Spleen (tissue), 11 donors: ENCODE data around the gene TSBP1. TPM values are rescaled to one million over a fixed set of nuclear protein-coding genes. Genes with fewer than 3 reads are reported as not detected.
"Not testable (repeated sequence)": the region's sequence is repeated elsewhere in the genome, so short reads cannot be mapped to it uniquely, and the experiment has no call there.

Experiments used
- DNase-seq: peaks from one replicate; pipeline ENCODE4 v3.0.0-alpha.2; 2020
- H3K27ac ChIP-seq, 8 donors: fragments of 200-600 bp; sonication (generic) in 7 of 8; 1 replicate in 4 of 8; 2 replicates in 4 of 8; pipeline versions ENCODE4 v1.5.0 to v1.8.0; 2016 to 2021; ENCODE audit warnings: inconsistent platforms in 4 of 8, mild to moderate bottlenecking in 4 of 8, moderate library complexity in 1 of 8
- H3K27me3 ChIP-seq, 7 donors: fragments of 200-600 bp; sonication (generic) in 6 of 7; replicated peaks in 1 of 7; 1 replicate in 4 of 7; 2 replicates in 3 of 7; pipeline versions ENCODE4 v1.5.0 to v1.8.0; 2016 to 2021; ENCODE audit warnings: inconsistent platforms in 3 of 7, mild to moderate bottlenecking in 1 of 7
- H3K36me3 ChIP-seq, 6 donors: fragments of 200-600 bp; sonication (generic) in 5 of 6; 1 replicate in 4 of 6; 2 replicates in 2 of 6; pipeline versions ENCODE4 v1.5.0 to v1.8.0; 2016 to 2021; ENCODE audit warnings: inconsistent platforms in 2 of 6
- H3K4me1 ChIP-seq, 6 donors: fragments of 200-600 bp; sonication (generic) in 5 of 6; 1 replicate in 3 of 6; 2 replicates in 3 of 6; pipeline versions ENCODE4 v1.5.0 to v1.8.0; 2016 to 2021; ENCODE audit warnings: inconsistent platforms in 3 of 6
- H3K4me3 ChIP-seq, 8 donors: fragments of 200-600 bp; sonication (generic) in 7 of 8; 1 replicate in 4 of 8; 2 replicates in 4 of 8; pipeline versions ENCODE4 v1.5.0 to v1.8.0; 2016 to 2021; ENCODE audit warnings: inconsistent platforms in 4 of 8, mild to moderate bottlenecking in 4 of 8, moderate library complexity in 2 of 8
- H3K9me3 ChIP-seq, 8 donors: fragments of 200-600 bp; sonication (generic) in 7 of 8; 1 replicate in 4 of 8; 2 replicates in 4 of 8; pipeline versions ENCODE4 v1.5.0 to v1.8.0; 2016 to 2021; ENCODE audit warnings: inconsistent platforms in 4 of 8
- CTCF ChIP-seq, 11 experiments: fragments of 200-600 bp in 7 of 11; fragments of 450-650 bp in 4 of 11; sonication (generic) in 4 of 11; IDR thresholded peaks in 8 of 11; conservative IDR thresholded peaks in 3 of 11; 1 replicate in 7 of 11; 2 replicates in 4 of 11; pipeline versions ENCODE4 v1.4.0 to v1.8.0; 2016 to 2021; ENCODE audit warnings: antibody characterized with exemption in 11 of 11, inconsistent platforms in 4 of 11, mild to moderate bottlenecking in 1 of 11
- POLR2A ChIP-seq, 3 donors: fragments of 450-650 bp; IDR thresholded peaks; one replicate each; pipeline ENCODE4 v1.5.1; 2017; ENCODE audit warnings: antibody characterized with exemption in 3 of 3, mild to moderate bottlenecking in 1 of 3
- POLR2AphosphoS5 ChIP-seq, 3 donors: sonication (generic); formaldehyde crosslinking; IDR thresholded peaks; one replicate each; pipeline ENCODE4 v1.5.1; 2017; ENCODE audit warnings: antibody characterized with exemption in 3 of 3
- WGBS, 5 donors: extraction: QIAGEN DNeasy Blood & Tissue Kit in 3 of 5; methylation state at CpG; one replicate each; pipeline versions ENCODE4 v1.1.5 to v1.1.7; 2013 to 2018; 5-methylcytosine and 5-hydroxymethylcytosine counted together
- intact Hi-C: fragments of 100-400 bp; cut with DNase I; formaldehyde crosslinking; loops from one replicate; pipeline ENCODE4 v1.15.0; 2023; ENCODE audit warnings: low total_unique reads
- polyA plus RNA-seq, 3 donors: library from polyadenylated mRNA; stranded (reverse); fragments of 200-250 nt; gene quantifications; one replicate each; pipeline ENCODE4 v1.2.1, GENCODE V29; 2013
- total RNA-seq, 7 donors: library from RNA; depleted of rRNA in 3 of 7; stranded (reverse); fragments of >200 nt in 3 of 7; fragmentation: NEBNext Ultra II Directional in 4 of 7; extraction: Animal tissue kit (Norgen Biotek cat#: 25700) in 4 of 7; gene quantifications; one replicate each; pipeline versions ENCODE4 v1.1.0 to v1.2.1, GENCODE V29; 2016 to 2021
- donor health status: healthy with polysubstance abuse.
- donor health status: DM: no; HTN: no; CAD: no; lungs with moderate emphysema.
- donor health status: DM: no; HTN: no; CAD: no.
- donor health status: Bipolar disorder and iron deficiency.
- donor health status: healthy.
- donor health status: DM: no; HTN: no; CAD: no.
- donor health status: DM: yes; HTN: yes; CAD: no.

TSBP1 gene
- total and polyA plus RNA-seq, 10 donors, result not detected

- intact Hi-C loops, result no loop called here
- no peaks in the 10 kb centered on the region for H3K4me1 ChIP-seq
- TF ChIP-seq POLR2AphosphoS5 (IDR thresholded peaks at IDR 0.05) (no peak), CTCF (IDR thresholded peaks at IDR 0.05 in 8 of 11, conservative IDR thresholded peaks at IDR 0.05 in 3 of 11) (no peak), POLR2A (IDR thresholded peaks at IDR 0.05) (no peak)
- no peaks in the 10 kb centered on the region for H3K36me3 ChIP-seq
- H3K9me3 ChIP-seq, result no peaks in the 10 kb centered on the region
- WGBS, 5 donors, result 68 to 91% (median 75%) methylated on average over 3 of the region's 3 CpGs
- H3K27ac ChIP-seq, result no peak overlapping the region
- no peaks in the 10 kb centered on the region for H3K27me3 ChIP-seq
- no peak for DNase-seq
- H3K4me3 ChIP-seq, result no peak overlapping the region
Observed at GRCh38 chr6:32298632-32299336, 72.9 kb downstream of the TSBP1 start.

- H3K27me3 ChIP-seq, H3K27ac ChIP-seq, H3K9me3 ChIP-seq, H3K4me3 ChIP-seq, H3K36me3 ChIP-seq, DNase-seq, intact Hi-C loops: not testable (repeated sequence)
- H3K4me1 ChIP-seq, result peaks cover 0 to 12% (median 9%) of the 10 kb centered on the region in 6 donors
- WGBS, 5 donors, result 87 to 96% (median 91%) methylated on average over 3 of the region's 3 CpGs
Observed at GRCh38 chr6:32294980-32295379, 76.7 kb downstream of the TSBP1 start.

GRCh38 chr6:32294566-32294965, 77.1 kb downstream of the TSBP1 start:
- no peaks in the 10 kb centered on the region for H3K9me3 ChIP-seq
- H3K27me3 ChIP-seq, result no peaks in the 10 kb centered on the region
- TF ChIP-seq POLR2AphosphoS5 (IDR thresholded peaks at IDR 0.05) (no peak), POLR2A (IDR thresholded peaks at IDR 0.05) (no peak), CTCF (IDR thresholded peaks at IDR 0.05 in 8 of 11, conservative IDR thresholded peaks at IDR 0.05 in 3 of 11) (no peak)
- intact Hi-C loops, result no loop called here
- no peak for DNase-seq
- H3K4me1 ChIP-seq, result peaks cover 0 to 12% (median 9%) of the 10 kb centered on the region in 6 donors
- H3K4me3 ChIP-seq, result no peak overlapping the region
- no peak overlapping the region for H3K27ac ChIP-seq
- no peaks in the 10 kb centered on the region for H3K36me3 ChIP-seq
- 52 to 95% (median 94%) methylated on average over 2 of the region's 2 CpGs for WGBS, 5 donors

- WGBS, 5 donors, result 72 to 88% (median 83%) methylated on average over 4 of the region's 4 CpGs
- peaks cover 0 to 12% (median 9%) of the 10 kb centered on the region in 6 donors for H3K4me1 ChIP-seq
- intact Hi-C loops, result no loop called here
Observed at GRCh38 chr6:32293695-32294094, 78.0 kb downstream of the TSBP1 start.

More at GRCh38 chr6:32293695-32294094, 78.0 kb downstream of the TSBP1 start:
- Histone ChIP-seq H3K36me3 (no peaks in the 10 kb centered on the region), H3K27me3 (no peaks in the 10 kb centered on the region), H3K27ac (no peak overlapping the region), H3K9me3 (no peaks in the 10 kb centered on the region), H3K4me3 (no peak overlapping the region)
- no peak for DNase-seq
- no peak for TF ChIP-seq CTCF (IDR thresholded peaks at IDR 0.05 in 8 of 11, conservative IDR thresholded peaks at IDR 0.05 in 3 of 11)
- no peak for TF ChIP-seq POLR2AphosphoS5 (IDR thresholded peaks at IDR 0.05)
- no peak for TF ChIP-seq POLR2A (IDR thresholded peaks at IDR 0.05)
